Panc1 (cell line): ENCODE results near the gene TUBB4B. TPM values are rescaled to one million over a fixed set of nuclear protein-coding genes. Genes with fewer than 3 reads are reported as not detected.

Source experiments
- ATAC-seq: fragments of 200-7000 bp; cut with Tn5 transposase; 2 replicates; pipeline ENCODE4 v1.9.1; 2020; ENCODE audit warnings: mild to moderate bottlenecking, moderate library complexity
- BruUV-seq: library from RNA; stranded (reverse); fragments of 400-500 nt; replicated peaks from 2 replicates; lab custom pipeline; 2021; lab: Mats Ljungman, UMichigan
- CTCF ChIA-PET: fragments of 300-600 bp; sonication (Branson Sonifier 250); formaldehyde crosslinking; loops from one replicate; lab custom pipeline; 2022; ENCODE audit warnings: antibody characterized with exemption; lab: Charles Lee
- POLR2A ChIA-PET: fragments of 300-600 bp; sonication (Branson Sonifier 250); formaldehyde crosslinking; loops from one replicate; lab custom pipeline; 2022; ENCODE audit warnings: antibody characterized with exemption; lab: Charles Lee
- DNase-seq: peaks from one replicate; pipeline ENCODE4 v3.0.0-alpha.2; 2010; ENCODE audit warnings: low read depth, low spot score
- H3K27ac ChIP-seq: 2 replicates; pipeline ENCODE4 v1.5.1; 2011; ENCODE audit warnings: mild to moderate bottlenecking, low read length, inconsistent platforms
- H3K27me3 ChIP-seq: fragments of 200-500 bp; sonication (Bioruptor generic); 2 replicates; pipeline ENCODE4 v1.6.0; 2014; ENCODE audit warnings: low read length, inconsistent platforms; ENCODE audit not compliant: control insufficient read depth, insufficient read depth
- H3K36me3 ChIP-seq: fragments of 200-500 bp; sonication (Bioruptor generic); 2 replicates; pipeline ENCODE4 v1.5.1; 2014; ENCODE audit warnings: inconsistent platforms, mild to moderate bottlenecking, low read length, moderate library complexity; ENCODE audit not compliant: control insufficient read depth, insufficient read depth
- H3K4me1 ChIP-seq: 2 replicates; pipeline ENCODE4 v1.5.1; 2011; ENCODE audit warnings: inconsistent platforms, mild to moderate bottlenecking, low read length, moderate library complexity; ENCODE audit not compliant: control insufficient read depth, insufficient read depth
- H3K4me3 ChIP-seq, 2 experiments: 2 replicates each; pipeline ENCODE4 v1.5.1; 2011 to 2012; ENCODE audit warnings: low read depth in 2 of 2, low read length in 2 of 2, mild to moderate bottlenecking in 2 of 2, inconsistent platforms in 1 of 2, moderate library complexity in 1 of 2
- H3K9me3 ChIP-seq: fragments of 200-500 bp; sonication (Bioruptor generic); 2 replicates; pipeline ENCODE4 v1.5.1; 2014; ENCODE audit warnings: low read depth, mild to moderate bottlenecking, inconsistent platforms, low read length, moderate library complexity; ENCODE audit not compliant: control insufficient read depth, insufficient read depth
- POLR2AphosphoS5 ChIP-seq: IDR thresholded peaks from 2 replicates; pipeline ENCODE4 v1.6.1; 2012; ENCODE audit warnings: mild to moderate bottlenecking, low read depth, low read length, moderate library complexity
- SIN3A ChIP-seq: IDR thresholded peaks from 2 replicates; pipeline ENCODE4 v1.6.1; 2012; ENCODE audit warnings: low read depth, mild to moderate bottlenecking, low read length, moderate library complexity, borderline replicate concordance; ENCODE audit not compliant: insufficient read depth
- TCF7L2 ChIP-seq: IDR thresholded peaks from 2 replicates; pipeline ENCODE4 v1.6.1; 2011; ENCODE audit warnings: mild to moderate bottlenecking, low read depth, low read length, inconsistent platforms
- in situ Hi-C: cut with HindIII; loops from 2 replicates; pipeline ENCODE4 v1.10.0; 2016; ENCODE audit warnings: low sequenced_read_pairs, low pct_unique_long_range_greater_than_20kb
- intact Hi-C: fragments of 100-400 bp; cut with micrococcal nuclease; formaldehyde crosslinking; loops from one replicate; pipeline ENCODE4 v1.10.0; 2022; ENCODE audit not compliant: unreplicated experiment
- total RNA-seq: library from RNA; stranded (reverse); gene quantifications from one replicate; pipeline ENCODE4 v1.2.1, GENCODE V29; 2021; ENCODE audit not compliant: unreplicated experiment
- TF ChIP-seq, protein P1 (sequence below): fragments of 450-650 bp; IDR thresholded peaks from 2 replicates; pipeline ENCODE4 v1.5.1; 2017; ENCODE audit warnings: mild to moderate bottlenecking
- TF ChIP-seq, protein P2 (sequence below), 2 experiments: IDR thresholded peaks; 2 replicates each; pipeline ENCODE4 v1.6.1; 2011 to 2012; ENCODE audit warnings: low read depth in 2 of 2, control low read depth in 1 of 2, low read length in 1 of 2, mild to moderate bottlenecking in 1 of 2, moderate library complexity in 1 of 2; ENCODE audit not compliant: insufficient read depth in 1 of 2

Gene TUBB4B
- total RNA-seq, 1 experiment from 2014 or later = 265 TPM

DNA sequence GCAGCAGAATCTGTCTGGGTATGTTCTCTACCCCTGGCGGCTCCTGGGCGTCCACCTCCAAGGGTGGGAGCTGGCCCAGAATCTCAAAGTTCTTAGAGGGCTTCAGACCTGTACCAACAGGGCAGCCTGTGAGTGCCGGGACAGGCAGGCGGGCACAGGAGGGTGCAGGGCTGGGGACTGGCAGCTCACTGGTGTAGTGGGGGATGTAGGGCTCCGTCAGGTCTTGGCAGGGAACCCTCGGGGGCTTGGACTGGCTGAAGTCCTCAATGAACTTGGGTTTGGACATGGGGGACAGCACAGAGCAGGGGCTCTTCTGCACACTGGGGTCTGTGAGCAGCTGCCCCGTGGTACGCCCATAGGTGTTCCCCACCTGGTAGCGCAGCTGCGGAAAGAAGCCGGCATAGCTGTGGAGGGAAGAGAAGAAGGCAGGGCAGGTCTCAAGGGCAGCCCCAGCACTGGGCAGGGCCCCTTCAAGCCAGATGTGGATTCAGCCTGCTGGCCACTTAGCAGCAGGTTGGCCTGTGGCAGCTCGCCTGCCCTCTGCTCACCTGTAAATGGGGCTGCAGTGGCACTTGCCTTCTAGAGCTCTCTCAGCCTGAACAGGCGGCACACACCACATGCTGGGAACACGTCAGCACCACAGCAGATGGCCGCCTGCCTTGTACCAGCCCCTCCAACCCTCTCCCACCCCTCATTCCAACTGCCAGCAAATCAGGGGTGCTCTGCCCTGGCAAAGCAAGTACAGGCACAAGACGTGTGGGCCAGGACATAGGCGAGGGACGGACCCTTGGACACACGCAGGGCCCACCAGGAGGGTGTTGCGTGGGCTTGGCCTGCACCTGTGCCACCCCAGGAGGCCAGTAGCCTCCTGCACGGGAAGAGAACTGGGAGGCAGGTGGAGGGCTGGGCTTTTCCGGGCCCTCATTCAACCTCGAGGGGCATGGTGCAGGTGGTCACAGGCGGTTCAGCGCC, 4.6 kb downstream of the TUBB4B start:
- POLR2A ChIA-PET = no interaction called here
- Histone ChIP-seq H3K36me3 (peaks cover 4% of the 10 kb centered on the region), H3K27ac (no peak overlapping the region), H3K4me1 (peaks cover 16% of the 10 kb centered on the region), H3K4me3 (no peak overlapping the region), H3K9me3 (no peaks in the 10 kb centered on the region), H3K27me3 (no peaks in the 10 kb centered on the region)
- DNase-seq (no peak), ATAC-seq (no peak)
- no TSS peak for BruUV-seq
- intact Hi-C loops (no loop called here), in situ Hi-C loops (no loop called here)
- no peak for TF ChIP-seq POLR2AphosphoS5
- TF ChIP-seq, protein P1, sequence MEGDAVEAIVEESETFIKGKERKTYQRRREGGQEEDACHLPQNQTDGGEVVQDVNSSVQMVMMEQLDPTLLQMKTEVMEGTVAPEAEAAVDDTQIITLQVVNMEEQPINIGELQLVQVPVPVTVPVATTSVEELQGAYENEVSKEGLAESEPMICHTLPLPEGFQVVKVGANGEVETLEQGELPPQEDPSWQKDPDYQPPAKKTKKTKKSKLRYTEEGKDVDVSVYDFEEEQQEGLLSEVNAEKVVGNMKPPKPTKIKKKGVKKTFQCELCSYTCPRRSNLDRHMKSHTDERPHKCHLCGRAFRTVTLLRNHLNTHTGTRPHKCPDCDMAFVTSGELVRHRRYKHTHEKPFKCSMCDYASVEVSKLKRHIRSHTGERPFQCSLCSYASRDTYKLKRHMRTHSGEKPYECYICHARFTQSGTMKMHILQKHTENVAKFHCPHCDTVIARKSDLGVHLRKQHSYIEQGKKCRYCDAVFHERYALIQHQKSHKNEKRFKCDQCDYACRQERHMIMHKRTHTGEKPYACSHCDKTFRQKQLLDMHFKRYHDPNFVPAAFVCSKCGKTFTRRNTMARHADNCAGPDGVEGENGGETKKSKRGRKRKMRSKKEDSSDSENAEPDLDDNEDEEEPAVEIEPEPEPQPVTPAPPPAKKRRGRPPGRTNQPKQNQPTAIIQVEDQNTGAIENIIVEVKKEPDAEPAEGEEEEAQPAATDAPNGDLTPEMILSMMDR = no peak
- no peak for TF ChIP-seq SIN3A
- TF ChIP-seq, protein P2, sequence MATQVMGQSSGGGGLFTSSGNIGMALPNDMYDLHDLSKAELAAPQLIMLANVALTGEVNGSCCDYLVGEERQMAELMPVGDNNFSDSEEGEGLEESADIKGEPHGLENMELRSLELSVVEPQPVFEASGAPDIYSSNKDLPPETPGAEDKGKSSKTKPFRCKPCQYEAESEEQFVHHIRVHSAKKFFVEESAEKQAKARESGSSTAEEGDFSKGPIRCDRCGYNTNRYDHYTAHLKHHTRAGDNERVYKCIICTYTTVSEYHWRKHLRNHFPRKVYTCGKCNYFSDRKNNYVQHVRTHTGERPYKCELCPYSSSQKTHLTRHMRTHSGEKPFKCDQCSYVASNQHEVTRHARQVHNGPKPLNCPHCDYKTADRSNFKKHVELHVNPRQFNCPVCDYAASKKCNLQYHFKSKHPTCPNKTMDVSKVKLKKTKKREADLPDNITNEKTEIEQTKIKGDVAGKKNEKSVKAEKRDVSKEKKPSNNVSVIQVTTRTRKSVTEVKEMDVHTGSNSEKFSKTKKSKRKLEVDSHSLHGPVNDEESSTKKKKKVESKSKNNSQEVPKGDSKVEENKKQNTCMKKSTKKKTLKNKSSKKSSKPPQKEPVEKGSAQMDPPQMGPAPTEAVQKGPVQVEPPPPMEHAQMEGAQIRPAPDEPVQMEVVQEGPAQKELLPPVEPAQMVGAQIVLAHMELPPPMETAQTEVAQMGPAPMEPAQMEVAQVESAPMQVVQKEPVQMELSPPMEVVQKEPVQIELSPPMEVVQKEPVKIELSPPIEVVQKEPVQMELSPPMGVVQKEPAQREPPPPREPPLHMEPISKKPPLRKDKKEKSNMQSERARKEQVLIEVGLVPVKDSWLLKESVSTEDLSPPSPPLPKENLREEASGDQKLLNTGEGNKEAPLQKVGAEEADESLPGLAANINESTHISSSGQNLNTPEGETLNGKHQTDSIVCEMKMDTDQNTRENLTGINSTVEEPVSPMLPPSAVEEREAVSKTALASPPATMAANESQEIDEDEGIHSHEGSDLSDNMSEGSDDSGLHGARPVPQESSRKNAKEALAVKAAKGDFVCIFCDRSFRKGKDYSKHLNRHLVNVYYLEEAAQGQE (IDR thresholded peaks at IDR 0.05; ENCODE audit: insufficient read depth in 1 of 2, low read depth in 2 of 2, low read length in 1 of 2) = no peak
- no peak for TF ChIP-seq TCF7L2
- CTCF ChIA-PET = no interaction called here

DNA sequence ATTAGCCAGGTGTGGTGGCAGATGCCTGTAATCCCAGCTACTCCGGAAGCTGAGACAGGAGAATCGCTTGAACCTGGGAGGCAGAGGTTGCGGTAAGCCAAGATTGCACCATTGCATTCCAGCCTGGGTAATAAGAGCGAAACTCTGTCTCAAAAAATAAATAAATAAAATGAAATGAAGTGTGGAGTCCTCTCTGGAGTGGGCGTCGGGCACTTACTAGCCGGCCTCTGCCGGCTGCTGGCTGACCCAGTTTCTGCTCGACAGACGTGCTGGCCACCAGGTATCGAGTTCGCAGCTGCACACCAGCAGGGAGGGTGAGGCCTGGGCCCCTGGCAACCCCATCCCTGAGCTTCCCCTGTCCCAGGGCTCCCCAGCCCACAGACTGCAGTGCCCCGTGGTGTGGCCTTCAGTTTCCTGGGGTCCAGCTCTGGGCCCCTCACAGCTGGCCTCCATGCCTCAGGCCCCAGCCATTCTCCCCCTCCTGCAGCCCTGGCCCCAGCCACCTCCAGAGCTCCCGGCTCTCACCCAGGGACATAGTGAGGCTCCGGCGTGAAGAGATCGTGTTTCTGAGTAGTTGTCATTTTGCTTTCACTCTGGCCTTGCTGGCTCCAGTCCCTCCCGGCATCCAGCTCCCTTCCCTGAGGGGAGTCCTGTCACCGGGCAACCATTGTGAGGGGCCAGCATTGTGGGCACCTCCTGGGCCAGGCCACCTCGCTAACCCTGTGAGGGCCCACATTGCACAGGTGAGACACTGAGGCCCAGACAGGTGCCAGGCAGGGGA, 6.2 kb downstream of the TUBB4B start:
- Histone ChIP-seq H3K27me3 (no peaks in the 10 kb centered on the region), H3K9me3 (no peaks in the 10 kb centered on the region), H3K4me3 (no peak overlapping the region), H3K36me3 (no peaks in the 10 kb centered on the region), H3K27ac (no peak overlapping the region), H3K4me1 (peaks cover 16% of the 10 kb centered on the region)
- no TSS peak for BruUV-seq
- DNase-seq = no peak
- in situ Hi-C loops (no loop called here), intact Hi-C loops (no loop called here)
- ChIA-PET CTCF (interaction anchor here (0.6 kb wide), 1 partner anchor 136 kb away, joined by 3 read pairs; no protein-coding TSS in a partner anchor), POLR2A (interaction anchor here (0.6 kb wide), 1 partner anchor 117 kb away, joined by 10 read pairs; no protein-coding TSS in a partner anchor)
- TF ChIP-seq SIN3A = no peak
- TF ChIP-seq POLR2AphosphoS5 = no peak
- no peak for TF ChIP-seq TCF7L2
- TF ChIP-seq, protein P2 (IDR thresholded peaks at IDR 0.05; ENCODE audit: insufficient read depth in 1 of 2, low read depth in 2 of 2, low read length in 1 of 2) = no peak
- TF ChIP-seq, protein P1 = no peak
- ATAC-seq = no peak
